GM08714 (cell line): ENCODE data around the gene ARMC3.

Experiments used
- H3K4me3 ChIP-seq: fragments of 200-500 bp; sonication (Bioruptor generic); 2 replicates; pipeline ENCODE4 v1.5.1; 2014; ENCODE audit warnings: mild to moderate bottlenecking, low read length, inconsistent platforms
- ZNF274 ChIP-seq: IDR thresholded peaks from 2 replicates; pipeline ENCODE4 v1.6.1; 2012; ENCODE audit warnings: mild to moderate bottlenecking, low read depth, low read length

Gene ARMC3

GRCh38 chr10:23080262-23080661 is 152.4 kb downstream of the ARMC3 start:
- TF ChIP-seq ZNF274, result no peak
- no peak overlapping the region for H3K4me3 ChIP-seq

DNA sequence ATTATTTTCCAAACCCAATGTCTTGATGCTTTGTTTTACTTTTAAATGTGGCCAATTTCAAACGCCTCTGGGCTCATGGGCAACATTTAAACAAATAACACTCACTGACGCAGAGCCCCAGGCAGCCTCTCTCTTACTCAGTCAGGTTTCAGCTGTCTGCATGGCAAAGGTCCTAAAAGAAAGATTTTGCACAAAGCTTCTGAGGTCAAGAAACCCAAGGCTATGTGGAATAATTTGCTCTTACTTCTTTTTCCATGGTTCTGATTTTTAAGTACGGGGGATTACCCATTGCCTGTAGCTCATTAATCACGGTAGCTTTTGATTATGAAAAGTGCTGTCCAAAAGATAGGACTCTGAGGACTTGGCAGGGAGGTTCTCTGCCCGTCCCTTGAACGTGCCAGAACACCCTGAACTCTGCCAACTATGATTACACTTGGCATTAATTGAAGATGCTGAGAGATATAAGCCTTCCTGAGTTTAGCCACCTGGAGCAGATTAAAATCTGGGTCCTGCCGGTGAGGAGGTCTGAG is 153.4 kb downstream of the ARMC3 start:
- no peak for TF ChIP-seq ZNF274
- no peak overlapping the region for H3K4me3 ChIP-seq

DNA sequence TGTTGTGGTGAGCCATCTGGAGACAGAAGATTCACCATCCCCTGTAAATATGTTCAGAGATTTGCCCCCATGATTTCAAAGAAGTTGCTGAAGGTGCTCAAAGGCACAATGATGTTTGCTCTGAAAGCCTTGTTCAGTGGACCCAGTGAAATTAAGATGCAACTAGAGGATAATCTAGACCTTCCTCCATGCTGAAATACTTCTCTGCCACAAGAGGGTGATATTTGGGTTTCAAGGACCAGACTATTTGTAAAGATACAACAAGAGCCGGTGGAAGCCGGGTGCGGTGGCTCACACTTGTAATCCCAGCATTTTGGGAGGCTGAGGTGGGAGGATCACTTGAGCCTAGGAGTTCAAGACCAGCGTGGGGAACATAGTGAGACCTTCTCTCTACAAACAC is 154.0 kb downstream of the ARMC3 start:
- no peak overlapping the region for H3K4me3 ChIP-seq
- no peak for TF ChIP-seq ZNF274
